GM12874 (cell line): ENCODE results near the gene TEPSIN.

ENCODE experiments used
- TF ChIP-seq, protein P1 (sequence below): IDR thresholded peaks from 2 replicates; pipeline ENCODE4 v1.5.1; 2011; ENCODE audit warnings: low read depth, mild to moderate bottlenecking, control low read depth, low read length, moderate library complexity; ENCODE audit not compliant: insufficient read depth

The TEPSIN gene

DNA sequence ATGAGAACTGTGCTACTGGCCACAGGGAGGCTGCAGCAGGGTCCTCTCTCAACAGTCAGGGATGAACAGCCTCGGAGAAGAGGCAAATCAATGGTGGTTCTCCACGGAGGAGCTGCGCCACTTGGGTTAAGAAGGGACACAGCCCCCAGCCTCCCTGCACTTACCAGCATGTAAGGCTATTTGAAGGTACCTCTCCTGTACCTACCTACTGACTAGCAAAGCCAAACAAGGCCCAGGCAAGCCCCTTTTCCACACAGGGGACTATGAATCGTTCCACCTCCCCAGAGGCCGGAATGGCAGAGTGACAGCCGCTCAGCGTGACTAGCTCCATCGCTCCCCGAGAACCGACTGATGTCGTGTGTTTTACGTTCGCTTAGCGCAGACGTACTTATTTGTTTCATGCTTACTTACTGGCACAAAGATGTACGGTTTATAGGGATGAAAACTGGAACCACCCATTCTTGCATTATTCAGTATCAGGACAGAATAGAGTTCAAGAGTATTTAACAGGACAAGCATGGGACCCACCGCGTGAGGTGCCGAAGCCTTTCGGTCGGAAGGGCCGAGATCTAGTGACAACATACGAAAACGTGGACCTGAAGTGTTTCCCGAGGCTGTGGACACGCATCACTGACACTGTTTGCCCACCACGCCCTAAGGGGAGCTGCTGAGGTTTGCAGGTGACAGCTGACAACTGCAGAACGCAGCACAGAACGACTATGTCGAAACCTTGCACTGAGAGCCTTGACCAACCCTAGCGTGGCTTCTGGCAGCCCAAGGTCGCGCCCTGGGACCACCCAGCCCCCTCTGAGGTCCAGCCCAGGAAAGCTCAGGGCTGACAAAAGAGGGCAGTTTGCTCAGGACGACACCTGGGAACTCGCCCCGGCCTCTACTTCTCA is 1.0 kb downstream of the TEPSIN start:
- TF ChIP-seq, protein P1, sequence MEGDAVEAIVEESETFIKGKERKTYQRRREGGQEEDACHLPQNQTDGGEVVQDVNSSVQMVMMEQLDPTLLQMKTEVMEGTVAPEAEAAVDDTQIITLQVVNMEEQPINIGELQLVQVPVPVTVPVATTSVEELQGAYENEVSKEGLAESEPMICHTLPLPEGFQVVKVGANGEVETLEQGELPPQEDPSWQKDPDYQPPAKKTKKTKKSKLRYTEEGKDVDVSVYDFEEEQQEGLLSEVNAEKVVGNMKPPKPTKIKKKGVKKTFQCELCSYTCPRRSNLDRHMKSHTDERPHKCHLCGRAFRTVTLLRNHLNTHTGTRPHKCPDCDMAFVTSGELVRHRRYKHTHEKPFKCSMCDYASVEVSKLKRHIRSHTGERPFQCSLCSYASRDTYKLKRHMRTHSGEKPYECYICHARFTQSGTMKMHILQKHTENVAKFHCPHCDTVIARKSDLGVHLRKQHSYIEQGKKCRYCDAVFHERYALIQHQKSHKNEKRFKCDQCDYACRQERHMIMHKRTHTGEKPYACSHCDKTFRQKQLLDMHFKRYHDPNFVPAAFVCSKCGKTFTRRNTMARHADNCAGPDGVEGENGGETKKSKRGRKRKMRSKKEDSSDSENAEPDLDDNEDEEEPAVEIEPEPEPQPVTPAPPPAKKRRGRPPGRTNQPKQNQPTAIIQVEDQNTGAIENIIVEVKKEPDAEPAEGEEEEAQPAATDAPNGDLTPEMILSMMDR = no peak

DNA sequence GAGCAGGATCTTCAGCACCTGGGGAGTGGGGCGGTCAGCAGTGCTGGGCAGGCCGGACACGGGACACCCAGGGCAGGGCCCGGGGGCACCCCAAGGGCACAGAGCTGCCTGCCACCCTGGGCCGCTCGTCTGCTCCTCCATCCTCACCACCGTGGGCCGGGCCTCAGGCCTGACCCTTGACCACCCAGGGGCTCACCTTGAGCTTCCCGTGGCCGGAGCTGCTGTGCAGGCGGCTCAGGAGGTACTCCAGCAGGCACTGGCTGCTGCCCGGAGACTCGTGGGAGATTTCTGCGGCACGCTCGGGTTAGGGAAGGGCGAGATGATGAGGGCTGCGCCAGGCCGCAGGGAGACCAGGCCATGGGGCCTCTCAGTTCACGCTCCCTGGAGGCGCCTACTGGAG is 2.1 kb downstream of the TEPSIN start:
- TF ChIP-seq, protein P1 = no peak

DNA sequence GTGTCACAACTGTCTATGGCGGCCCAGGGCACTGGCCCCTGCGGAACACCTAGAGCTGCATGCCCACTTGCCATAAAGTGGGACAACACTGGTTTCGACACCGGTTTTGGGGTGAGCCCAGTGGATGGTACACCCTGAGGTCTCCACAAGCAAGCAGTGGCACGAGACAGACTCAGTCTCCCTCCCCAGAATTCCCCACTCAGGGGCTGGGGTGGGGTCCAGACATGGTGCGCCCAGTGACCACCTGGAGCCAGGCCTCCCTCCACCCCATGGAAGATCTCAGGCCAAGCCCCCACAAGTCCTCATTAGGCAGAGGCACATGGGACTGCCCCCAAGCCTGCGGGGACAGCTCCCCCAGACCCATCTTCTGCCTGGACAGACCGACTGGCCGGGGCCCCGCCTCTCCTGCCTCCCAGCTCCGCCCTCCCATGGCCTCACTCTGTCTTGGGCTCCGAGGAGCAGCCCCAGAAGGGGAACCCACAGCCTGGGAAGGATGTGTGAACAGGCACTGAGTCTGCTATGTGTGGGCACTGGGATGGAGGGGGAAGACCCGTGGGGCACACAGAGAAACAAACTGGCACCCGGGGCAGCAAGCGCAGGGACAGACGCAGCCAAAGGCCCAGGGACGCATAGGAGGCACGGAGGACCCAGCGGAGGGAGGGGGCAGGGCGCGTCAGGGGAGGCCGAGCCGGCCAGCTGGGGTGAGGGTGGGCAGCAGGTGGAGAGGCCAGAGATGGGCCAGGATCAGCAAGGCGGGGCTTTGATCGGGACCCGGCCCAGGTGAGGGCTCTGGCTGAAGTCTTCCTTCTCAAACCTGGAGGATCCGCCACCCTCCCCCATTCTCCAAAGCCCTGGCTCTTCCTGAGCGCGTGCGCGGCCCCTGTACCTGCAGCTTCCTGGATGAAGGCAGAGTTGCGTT is 2.8 kb downstream of the TEPSIN start:
- TF ChIP-seq, protein P1 = no peak

DNA sequence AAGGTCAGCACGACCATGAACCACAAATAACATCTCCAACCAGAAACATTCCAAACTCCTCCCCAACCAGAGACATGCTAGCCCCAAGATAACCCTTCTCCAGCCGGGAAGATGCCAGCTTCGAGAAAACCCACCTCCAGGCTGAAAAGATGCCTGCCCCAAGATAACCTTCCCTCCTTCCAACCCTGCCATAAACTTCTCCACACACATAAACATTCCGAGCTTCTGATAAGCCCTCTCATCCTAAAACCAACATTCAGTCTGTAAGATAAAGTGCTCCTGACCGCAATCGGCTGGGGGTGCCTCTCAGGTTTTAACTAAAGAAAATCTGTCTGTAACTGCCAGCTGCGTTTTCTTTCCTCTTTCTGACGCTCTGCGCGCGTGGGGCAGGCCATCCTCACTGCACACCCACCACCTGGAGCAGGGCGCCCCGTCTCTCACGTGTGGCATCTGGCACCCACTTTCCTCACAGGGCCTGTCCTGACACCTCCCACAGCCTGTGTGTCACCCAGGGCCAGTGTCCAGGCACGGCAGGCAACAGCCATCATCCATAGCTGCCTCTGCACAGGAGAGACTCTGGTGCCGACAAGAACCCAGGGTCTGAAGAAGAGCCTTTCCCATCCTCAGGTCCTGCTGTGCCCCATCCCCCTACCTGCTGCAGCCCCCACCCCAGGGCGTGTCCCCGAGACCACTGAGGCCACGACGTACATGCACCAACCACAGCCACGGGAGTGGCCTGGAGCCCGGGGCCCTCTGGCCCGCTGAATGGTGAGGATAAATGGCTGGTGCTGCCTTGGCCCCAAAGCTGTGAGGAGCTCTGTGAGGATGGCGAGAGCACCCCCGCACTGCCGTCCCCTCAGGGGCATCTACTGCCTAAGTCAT is 3.7 kb downstream of the TEPSIN start:
- TF ChIP-seq, protein P1 = no peak

DNA sequence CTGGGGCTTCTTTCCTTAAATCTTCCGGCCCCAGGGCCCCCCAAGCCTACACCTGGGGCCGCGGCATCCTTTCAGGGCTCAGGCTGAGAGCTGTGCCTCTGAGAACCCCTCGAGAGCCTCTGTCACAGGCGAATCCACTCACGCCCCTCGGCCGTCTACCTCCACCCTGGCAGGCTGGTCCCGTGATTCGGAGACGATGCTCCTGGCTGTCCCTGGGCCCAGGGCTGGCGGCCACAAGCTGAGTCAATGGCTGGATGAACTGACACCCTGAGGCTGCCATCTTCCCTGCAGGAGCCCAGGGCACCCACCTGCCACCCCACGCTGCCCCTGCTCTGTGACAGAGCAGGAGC is 4.4 kb downstream of the TEPSIN start:
- TF ChIP-seq, protein P1 = no peak

DNA sequence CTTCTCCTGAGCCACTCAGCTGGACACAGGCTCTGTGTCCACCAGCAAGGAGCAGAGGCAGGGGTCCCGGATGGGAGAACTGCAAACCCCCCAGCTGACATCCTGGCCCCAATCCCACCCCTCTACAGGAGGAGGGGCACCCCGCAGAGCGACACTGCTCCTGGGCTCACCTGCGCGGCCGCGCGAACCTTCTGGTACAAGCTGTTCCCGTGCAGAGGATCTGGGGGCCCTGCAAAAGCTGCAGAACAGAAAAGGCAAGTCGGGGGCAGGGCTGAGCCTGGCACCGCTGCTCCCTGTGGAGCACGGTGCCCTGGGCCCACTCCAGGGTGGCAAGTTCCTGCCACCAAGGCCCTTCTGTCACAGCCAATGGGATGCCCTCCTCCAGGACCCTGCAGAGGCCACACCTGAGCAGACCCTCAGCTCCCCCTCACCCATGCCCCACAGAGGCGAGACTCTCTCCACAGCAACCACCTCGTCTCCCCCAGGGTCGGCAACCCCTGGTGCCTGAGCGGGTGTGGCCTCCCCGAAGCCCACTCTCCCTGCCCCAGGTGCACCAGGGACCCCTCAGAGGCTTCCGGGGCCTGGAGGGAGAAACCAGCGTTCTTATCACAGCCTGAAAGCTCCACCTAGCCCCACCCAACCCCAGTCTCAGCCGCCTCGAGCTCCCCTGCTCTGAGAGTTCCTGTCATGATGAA is 4.9 kb downstream of the TEPSIN start:
- TF ChIP-seq, protein P1 = no peak
